ENCODE data around the gene ATN1.
"Not testable (repeated sequence)": the region's sequence is repeated elsewhere in the genome, so short reads cannot be mapped to it uniquely, and the experiment has no call there.

The ATN1 gene

DNA sequence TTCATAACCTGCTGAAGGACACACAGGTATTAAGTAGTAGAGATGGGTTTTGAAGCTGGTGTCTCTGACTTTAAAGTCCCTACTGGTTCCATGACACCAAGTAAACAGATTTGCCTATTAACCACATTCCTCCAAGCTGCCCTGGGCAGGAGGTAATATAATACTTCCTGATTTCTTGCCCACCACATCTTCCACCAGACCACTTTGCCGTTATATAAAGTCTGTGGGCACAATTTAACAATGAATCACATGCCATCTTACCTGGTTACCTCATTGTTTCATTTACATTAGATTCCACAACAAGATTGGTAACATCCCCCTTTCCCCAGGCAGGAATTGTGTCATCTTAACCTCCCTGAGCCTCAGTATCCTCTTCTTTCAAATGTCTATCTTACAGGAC is 24.0 kb upstream of the ATN1 start:
- in situ Hi-C loops (cut with MboI; ENCODE audit: low sequenced_read_pairs): no loop called here

DNA sequence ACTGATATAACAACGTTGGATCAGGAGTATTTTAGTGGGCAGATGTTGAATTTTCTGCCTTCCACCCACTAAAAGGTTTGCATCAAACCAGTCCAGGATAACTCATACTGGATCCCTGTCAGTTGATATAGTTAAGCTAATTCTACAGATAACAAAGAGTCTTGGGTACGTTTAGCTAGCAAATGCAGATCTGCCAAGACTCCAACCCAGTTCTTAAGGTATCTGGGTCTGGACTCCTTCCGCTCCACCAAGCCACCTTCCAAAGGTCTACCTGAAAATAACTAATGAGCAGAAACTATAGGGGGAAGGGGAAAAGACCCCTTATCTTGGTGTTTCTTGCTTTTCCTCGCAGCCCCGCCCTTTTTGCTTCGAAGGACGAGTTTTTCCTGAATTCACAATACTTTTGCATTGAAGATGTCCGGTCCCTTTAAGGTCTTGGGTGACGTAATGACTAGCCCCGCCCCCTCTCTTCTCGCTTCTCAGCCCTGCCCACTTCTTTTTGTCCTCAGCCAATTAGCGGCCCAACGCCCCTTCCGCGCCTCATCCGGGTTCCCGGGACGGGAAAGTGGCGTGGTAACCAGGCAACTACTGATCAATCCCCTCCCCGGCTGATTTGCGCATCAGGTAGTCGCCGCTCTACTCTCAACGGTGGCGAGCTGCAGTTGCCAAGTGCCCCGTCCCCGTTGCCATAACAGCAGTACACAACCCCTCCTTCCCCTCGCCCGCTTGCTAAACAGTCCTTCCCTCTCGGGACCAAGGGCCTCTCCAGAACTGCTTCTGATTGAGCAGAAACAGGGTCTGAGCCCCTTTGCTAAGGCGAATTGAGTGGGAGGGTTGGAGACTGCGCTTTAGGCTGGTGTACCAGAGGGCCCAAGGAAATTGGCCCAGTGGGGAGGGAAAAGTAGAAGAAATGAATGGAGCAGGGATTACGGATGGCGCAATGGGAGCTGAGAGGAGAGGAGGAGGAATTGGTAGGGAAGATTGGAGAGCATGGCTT is 23.2 kb upstream of the ATN1 start, which contains the start of gene LRRC23:
LRRC23 (plus strand) TSS at position 543 of the 997 bp plus-strand sequence. CDS start 812 bp downstream, outside the sequence.
- in situ Hi-C loops (cut with MboI; ENCODE audit: low sequenced_read_pairs): no loop called here

DNA sequence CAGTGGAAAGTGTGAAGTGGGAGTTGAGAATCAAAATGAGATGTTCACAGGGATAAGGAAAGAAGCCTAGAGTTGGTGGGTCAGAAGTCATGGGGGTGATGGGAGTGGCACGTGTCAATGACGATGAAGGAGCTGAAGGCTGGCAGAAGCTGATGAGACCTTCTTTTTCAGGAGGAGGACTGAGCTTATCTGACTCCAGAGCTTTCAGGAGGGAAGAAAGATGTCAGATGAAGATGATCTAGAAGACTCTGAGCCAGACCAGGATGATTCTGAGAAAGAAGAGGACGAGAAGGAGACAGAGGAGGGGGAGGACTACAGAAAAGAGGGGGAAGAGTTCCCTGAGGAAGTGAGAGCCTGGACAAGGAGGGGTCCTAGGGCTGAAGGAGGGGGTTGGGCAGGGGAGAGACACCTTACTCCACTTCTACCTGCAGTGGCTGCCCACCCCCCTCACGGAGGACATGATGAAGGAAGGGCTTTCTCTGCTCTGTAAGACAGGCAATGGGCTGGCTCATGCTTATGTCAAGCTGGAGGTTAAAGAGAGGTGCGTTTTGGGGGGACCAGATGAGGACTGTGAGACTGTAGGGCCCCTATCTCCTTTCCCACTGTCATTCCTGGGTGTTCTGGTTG is 22.2 kb upstream of the ATN1 start:
- in situ Hi-C loops (cut with MboI; ENCODE audit: low sequenced_read_pairs): no loop called here

DNA sequence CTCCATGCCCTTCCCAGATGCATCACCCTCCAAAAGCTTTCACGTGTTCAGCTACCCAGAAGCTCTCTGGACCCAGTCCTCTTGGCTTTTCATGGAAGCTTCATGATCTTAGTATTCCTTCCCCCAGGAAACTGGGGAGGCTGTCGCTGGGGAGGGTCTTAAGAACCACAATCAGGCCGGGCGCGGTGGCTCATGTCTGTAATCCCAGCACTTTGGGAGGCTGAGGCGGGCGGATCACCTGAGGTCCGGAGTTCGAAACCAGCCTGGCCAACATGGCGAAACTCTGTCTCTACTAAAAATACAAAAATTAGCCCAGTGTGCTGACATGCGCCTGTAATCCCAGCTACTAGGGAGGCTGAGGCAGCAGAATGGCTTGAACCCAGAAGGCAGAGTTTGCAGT is 19.6 kb upstream of the ATN1 start:
- in situ Hi-C loops (cut with MboI; ENCODE audit: low sequenced_read_pairs): not testable (repeated sequence)

DNA sequence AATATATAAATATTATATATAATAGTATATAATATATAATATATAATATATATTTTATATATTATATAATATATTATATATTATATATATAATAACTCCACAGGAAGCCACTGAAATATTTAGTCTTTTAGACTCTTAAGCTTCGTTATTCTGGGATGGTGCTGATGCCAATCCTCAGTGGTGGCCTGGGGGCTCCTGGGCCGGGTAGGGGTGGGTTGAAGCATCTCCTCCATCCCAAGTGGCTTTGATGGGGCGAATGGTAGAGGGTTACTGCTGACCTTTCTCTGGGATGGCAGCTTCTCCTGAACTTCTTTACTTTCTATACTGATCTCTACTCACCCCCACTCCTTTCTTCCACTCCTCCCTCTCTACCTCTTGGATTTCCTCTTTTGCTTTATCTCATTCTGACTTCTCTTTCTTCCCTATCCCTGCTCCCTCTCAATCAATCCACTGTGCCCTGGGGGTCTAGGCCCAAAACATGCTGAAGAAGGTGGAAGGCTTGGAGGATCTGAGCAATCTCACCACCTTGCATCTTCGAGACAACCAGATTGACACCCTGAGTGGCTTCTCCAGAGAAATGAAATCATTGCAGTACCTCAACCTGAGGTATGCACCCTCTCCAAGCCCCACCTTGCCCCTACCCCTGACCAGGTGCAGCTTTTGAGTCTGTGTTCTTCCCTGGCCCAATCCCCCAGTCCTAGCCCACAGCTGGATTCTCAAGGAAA is 18.2 kb upstream of the ATN1 start:
- in situ Hi-C loops (cut with MboI; ENCODE audit: low sequenced_read_pairs): no loop called here

DNA sequence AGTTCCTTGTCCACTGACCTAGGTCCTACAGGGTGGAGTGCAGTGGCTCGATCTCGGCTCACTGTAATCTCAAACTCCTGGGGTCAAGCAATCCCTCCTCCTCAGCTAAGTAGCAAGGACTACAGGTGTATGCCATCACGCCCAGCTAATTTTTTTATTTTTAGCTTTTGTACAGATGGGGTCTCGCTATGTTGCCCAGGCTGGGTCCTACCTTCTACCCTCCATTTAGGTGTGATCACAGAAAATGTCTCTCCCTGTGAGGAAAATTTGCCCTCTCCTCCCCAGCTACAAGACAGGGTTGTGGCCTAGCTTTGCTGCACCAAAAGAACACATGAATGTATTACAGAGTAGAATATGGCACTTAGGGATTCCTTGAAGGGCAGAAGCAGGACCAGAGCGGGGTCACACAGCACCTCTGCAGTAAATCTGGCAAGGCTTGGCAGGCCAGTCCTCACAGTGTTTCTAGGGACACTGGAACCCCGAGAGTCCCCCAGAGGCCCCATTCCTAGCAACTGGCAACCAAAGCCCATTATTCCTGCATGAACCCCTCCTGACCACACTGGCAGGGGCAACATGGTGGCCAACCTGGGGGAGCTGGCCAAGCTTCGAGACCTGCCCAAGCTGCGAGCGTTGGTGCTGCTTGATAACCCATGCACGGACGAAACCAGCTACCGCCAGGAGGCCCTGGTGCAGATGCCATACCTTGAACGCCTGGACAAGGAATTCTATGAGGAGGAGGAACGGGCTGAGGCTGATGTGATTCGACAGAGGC is 15.4 kb upstream of the ATN1 start:
- in situ Hi-C loops (cut with MboI; ENCODE audit: low sequenced_read_pairs): no loop called here

DNA sequence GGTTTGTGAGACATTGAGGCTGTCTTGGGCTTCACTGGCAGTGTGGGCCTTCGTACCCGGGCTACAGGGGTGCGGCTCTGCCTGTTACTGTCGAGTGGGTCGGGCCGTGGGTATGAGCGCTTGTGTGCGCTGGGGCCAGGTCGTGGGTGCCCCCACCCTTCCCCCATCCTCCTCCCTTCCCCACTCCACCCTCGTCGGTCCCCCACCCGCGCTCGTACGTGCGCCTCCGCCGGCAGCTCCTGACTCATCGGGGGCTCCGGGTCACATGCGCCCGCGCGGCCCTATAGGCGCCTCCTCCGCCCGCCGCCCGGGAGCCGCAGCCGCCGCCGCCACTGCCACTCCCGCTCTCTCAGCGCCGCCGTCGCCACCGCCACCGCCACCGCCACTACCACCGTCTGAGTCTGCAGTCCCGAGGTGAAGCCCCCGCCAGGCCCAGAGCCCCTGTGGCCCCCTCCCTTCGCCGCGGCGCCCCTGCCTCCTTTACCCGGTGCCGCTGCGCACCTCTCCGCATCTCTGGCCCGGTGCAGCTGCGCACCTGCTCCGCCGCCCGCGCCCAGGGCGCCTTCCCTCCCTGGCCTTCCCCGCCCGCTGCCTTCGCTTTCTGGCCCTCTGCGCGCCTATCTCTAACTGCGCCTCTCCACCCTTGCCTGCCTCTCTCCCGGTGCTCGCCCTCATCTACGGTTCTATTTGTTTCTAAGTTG is 13.4 kb upstream of the ATN1 start, which contains the start of gene ENO2:
ENO2 (plus strand) TSS at position 335 of the 701 bp plus-strand sequence. CDS start 1,253 bp downstream, outside the sequence.
- in situ Hi-C loops (cut with MboI; ENCODE audit: low sequenced_read_pairs): no loop called here

DNA sequence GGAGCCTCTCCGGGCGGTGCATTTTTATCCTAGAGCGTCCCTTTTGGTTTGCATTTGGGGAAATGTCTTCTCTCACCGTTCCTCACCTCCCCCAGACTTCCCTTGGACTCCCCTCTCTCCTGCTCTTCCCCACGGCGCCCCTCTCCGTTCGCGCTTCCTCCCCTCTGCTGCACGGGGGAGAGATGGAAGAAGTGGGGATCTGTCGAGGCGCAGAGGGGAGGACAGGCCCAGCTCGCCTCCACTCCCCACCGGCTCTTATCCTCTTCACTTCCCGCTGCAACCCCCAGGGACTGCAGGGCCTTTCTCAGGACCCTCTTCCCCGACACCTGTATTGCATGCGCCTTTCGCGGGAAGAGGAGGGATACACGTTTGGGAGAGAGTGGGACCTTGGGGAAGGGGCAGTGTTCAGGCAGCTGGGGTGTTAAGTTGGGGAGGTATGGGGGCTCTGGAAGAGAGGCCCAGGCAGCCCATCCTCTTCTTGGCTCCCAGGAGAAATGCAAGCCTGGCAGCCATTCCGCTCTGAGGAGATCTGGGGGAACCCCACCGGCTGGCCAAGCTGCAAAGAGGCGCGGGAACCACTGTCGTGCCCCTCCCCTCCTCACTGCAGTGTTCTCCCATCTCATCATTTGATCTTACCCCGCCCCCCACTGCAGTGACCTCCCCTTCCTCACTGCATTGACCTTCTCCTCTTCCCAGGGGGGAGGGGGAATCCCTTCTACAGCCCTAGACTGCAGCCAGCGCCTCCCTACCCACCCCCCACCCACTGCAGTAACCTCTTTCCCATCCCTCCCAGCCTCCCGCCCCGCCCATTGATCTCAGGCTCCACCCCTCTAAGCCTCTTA is 12.6 kb upstream of the ATN1 start:
- in situ Hi-C loops (cut with MboI; ENCODE audit: low sequenced_read_pairs): no loop called here

DNA sequence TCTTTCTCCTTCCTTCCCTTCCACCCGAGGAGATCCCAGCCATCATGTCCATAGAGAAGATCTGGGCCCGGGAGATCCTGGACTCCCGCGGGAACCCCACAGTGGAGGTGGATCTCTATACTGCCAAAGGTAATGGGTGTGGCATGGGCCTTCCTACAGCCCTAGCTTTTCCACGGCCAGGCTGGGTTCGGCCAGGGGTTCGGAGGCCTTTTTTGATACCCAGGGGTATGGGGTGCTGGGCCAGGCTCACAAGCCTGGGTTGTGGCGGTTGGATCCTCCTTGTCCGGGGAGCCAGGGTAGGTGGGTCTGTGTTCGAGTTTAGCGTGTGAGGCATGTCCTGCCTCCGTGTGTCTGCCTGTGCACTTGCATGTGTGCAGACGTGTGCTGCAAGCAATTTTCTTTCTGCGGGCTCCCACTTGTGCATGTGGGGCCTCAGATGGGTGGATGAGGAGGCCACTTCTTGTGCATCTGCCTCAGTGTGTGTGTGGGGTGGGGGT is 11.9 kb upstream of the ATN1 start:
- in situ Hi-C loops (cut with MboI; ENCODE audit: low sequenced_read_pairs): no loop called here

DNA sequence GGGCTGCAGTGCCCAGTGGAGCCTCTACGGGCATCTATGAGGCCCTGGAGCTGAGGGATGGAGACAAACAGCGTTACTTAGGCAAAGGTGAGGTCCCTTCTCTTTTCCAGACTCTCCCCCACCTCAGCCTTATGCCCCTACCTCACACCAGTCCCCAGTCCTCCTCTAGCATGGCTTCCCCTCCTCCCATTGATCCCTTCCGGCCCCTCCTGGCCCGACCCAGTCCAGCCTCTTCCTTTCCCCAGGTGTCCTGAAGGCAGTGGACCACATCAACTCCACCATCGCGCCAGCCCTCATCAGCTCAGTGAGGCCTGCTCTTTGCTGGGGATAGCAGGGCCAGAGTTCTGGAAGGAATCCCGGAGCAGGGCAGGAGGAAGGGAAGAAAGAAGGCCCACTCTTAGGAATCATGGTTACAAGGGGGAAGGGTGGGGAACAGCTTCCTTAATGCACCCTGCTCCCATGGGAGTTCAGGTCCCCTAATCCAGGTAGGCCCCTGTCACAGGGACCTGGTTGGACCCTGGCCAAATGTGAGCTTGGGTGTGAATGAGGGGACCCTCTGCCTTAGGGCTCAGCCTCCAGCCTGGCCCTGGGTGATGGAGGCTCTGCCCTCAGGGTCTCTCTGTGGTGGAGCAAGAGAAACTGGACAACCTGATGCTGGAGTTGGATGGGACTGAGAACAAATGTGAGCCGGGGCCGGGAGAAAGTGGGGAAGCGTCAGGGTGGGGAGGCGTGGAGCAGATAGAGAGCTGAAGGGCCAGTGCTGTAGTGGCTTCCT is 11.1 kb upstream of the ATN1 start:
- in situ Hi-C loops (cut with MboI; ENCODE audit: low sequenced_read_pairs): no loop called here

DNA sequence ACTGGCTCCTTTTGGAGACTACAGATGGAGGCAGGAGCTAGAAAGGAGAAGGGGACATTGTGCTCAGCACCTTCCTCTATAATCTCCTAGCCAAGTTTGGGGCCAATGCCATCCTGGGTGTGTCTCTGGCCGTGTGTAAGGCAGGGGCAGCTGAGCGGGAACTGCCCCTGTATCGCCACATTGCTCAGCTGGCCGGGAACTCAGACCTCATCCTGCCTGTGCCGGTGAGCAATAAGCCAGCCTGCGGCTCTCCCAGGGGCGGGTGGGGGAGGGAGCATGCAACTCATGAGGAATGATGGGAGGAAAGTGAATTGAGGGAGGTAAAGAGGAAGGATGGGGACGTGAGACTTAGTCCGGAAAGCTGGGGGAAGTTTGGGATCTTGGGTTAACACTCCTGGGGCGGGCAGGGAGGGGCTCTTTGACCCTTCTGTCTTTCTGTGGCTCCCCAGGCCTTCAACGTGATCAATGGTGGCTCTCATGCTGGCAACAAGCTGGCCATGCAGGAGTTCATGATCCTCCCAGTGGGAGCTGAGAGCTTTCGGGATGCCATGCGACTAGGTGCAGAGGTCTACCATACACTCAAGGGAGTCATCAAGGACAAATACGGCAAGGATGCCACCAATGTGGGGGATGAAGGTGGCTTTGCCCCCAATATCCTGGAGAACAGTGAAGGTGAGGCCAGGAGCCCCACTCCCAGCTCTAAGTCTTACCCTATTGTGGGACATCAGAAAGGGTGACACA is 10.1 kb upstream of the ATN1 start:
- in situ Hi-C loops (cut with MboI; ENCODE audit: low sequenced_read_pairs): no loop called here

DNA sequence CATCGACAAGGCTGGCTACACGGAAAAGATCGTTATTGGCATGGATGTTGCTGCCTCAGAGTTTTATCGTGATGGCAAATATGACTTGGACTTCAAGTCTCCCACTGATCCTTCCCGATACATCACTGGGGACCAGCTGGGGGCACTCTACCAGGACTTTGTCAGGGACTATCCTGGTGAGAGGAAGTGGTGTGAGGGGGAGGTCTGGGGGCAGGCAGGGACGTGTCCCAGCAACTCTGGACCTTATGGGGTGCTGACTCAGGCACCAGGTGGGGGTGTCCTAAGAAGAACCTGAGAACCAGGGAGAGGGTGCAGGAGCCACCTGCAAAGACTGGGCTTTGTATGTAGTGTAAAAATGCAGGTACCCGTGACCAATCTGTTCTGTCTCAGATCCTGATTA is 8.2 kb upstream of the ATN1 start:
- in situ Hi-C loops (cut with MboI; ENCODE audit: low sequenced_read_pairs): no loop called here

DNA sequence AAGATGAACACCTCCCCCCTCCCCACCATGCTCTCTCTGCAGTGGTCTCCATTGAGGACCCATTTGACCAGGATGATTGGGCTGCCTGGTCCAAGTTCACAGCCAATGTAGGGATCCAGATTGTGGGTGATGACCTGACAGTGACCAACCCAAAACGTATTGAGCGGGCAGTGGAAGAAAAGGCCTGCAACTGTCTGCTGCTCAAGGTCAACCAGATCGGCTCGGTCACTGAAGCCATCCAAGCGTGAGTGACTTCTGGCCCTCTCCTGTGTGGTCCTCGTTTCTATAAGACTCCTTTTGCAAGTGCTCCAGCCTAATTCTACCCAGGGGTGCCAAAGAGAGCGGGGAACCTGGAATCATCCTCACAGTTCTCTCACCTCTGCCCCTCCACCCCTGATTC is 6.2 kb upstream of the ATN1 start:
- in situ Hi-C loops (cut with MboI; ENCODE audit: low sequenced_read_pairs): no loop called here

DNA sequence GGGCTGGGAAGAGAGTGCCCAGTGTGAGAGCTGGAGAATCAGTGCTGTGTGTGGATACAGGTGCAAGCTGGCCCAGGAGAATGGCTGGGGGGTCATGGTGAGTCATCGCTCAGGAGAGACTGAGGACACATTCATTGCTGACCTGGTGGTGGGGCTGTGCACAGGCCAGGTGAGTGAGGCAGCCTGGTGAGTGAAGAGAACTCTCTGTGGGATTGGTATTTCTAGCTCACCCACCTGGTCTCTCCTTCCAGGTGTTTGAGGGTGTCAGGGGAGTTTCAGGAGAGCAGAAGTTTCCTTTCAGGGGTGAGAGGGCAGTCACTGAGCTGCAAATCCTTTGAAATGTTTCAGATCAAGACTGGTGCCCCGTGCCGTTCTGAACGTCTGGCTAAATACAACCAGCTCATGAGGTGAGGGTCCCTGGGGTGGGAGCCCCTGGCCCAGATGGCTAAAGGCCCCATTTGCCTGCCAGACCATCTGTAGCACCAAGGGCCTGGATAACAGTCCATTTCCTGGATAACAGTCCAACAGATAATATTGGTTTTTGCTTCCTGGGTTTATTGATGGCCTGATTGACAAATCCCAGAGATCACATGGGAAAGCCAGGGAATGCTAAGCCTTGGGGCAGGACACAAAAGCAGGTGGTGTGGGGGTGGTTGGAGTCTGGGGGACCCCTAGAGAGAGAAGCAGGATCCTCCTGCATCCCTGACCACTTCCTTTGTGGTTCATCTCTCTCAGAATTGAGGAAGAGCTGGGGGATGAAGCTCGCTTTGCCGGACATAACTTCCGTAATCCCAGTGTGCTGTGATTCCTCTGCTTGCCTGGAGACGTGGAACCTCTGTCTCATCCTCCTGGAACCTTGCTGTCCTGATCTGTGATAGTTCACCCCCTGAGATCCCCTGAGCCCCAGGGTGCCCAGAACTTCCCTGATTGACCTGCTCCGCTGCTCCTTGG is 5.5 kb upstream of the ATN1 start:
- in situ Hi-C loops (cut with MboI; ENCODE audit: low sequenced_read_pairs): no loop called here

DNA sequence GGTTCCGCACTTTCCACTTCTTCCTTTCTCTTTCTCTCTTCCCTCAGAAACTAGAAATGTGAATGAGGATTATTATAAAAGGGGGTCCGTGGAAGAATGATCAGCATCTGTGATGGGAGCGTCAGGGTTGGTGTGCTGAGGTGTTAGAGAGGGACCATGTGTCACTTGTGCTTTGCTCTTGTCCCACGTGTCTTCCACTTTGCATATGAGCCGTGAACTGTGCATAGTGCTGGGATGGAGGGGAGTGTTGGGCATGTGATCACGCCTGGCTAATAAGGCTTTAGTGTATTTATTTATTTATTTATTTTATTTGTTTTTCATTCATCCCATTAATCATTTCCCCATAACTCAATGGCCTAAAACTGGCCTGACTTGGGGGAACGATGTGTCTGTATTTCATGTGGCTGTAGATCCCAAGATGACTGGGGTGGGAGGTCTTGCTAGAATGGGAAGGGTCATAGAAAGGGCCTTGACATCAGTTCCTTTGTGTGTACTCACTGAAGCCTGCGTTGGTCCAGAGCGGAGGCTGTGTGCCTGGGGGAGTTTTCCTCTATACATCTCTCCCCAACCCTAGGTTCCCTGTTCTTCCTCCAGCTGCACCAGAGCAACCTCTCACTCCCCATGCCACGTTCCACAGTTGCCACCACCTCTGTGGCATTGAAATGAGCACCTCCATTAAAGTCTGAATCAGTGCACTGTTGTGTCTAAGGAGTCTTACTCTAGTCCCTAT is 4.6 kb upstream of the ATN1 start:
- in situ Hi-C loops (cut with MboI; ENCODE audit: low sequenced_read_pairs): no loop called here

DNA sequence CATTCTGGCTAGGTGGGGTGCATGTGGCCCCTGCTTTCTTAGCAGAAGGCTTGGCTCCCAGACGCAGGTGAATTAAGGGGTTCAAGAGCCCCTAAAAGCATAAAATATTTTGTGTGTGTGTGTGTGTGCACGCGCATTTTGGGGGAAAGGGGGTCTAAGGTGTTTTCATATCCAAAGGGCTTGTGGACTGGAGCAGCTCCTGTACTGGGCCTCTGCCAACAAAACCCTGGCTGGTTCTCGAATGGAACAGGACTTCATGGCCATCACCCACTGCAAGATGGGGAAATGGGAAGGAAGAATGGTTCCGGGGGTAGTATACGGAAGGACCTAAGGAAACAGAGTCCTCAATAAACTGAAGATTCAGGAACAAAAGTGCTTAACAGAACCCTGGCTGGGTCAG is 3.9 kb upstream of the ATN1 start:
- in situ Hi-C loops (cut with MboI; ENCODE audit: low sequenced_read_pairs): no loop called here

Measured in HL-60/S4 treated with phorbol 12-myristate 13-acetate at 8.2 ng/mL for 4 days and 3 days (cell line).